SHP77 (cell line): ENCODE data around the gene PANK4.
"Not testable (repeated sequence)": the region's sequence is repeated elsewhere in the genome, so short reads cannot be mapped to it uniquely, and the experiment has no call there.

Source experiments
- DNase-seq, 2 experiments: peaks; one replicate each; lab custom pipeline; 2025; lab: John Stamatoyannopoulos, UW

PANK4 gene

GRCh38 chr1:2460996-2461751 is 65.2 kb downstream of the PANK4 start:
- DNase-seq, result no peak

DNA sequence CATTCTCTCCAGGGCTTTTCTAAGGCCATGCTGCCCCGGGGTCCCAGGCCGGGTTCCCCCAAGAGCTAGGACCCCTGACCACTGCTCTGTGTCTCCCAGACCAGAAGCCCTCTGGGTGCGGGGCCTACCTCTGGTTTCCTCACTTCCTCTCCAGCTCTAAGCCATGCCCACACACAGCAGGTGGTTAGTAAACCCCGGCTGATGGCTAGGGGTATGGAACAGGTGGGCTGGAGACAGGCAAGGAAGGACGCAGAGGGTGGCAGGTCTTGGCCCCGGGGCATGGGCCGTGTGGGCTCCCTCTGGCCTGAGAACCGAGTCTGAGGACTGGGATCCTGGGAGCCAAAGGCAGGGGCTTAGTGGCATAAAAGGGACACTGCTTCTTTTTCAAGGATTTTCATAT is 66.2 kb downstream of the PANK4 start:
- no peak for DNase-seq

GRCh38 chr1:2459757-2460156 is 66.6 kb downstream of the PANK4 start:
- no peak for DNase-seq

GRCh38 chr1:2459102-2459753 is 67.2 kb downstream of the PANK4 start:
- DNase-seq, result not testable (repeated sequence)

- DNase-seq, result no peak
Measured at GRCh38 chr1:2458687-2459086, 67.7 kb downstream of the PANK4 start.
